A673 (cell line): ENCODE results near the gene ASIC2. TPM values are rescaled to one million over a fixed set of nuclear protein-coding genes. Genes with fewer than 3 reads are reported as not detected.

ENCODE experiments used
- BruUV-seq: library from RNA; stranded (reverse); fragments of 400-500 nt; replicated peaks from 2 replicates; lab custom pipeline; 2021; lab: Mats Ljungman, UMichigan
- CTCF ChIA-PET: fragments of 300-600 bp; sonication (Branson Sonifier 250); formaldehyde crosslinking; loops from one replicate; lab custom pipeline; 2022; ENCODE audit warnings: antibody characterized with exemption; lab: Charles Lee
- POLR2A ChIA-PET: fragments of 300-600 bp; sonication (Branson Sonifier 250); formaldehyde crosslinking; loops from one replicate; lab custom pipeline; 2022; ENCODE audit warnings: antibody characterized with exemption; ENCODE audit not compliant: low non-redundant PET; lab: Charles Lee
- DNase-seq: peaks from one replicate; pipeline ENCODE4 v3.0.0-alpha.2; 2015; ENCODE audit warnings: low spot score
- H3K27ac ChIP-seq: fragments of 200-600 bp; sonication (generic); 2 replicates; pipeline ENCODE4 v1.5.1; 2016; ENCODE audit warnings: mixed run types, low read depth, mild to moderate bottlenecking, mixed read lengths, antibody characterized with exemption, low read length; ENCODE audit not compliant: poor library complexity, severe bottlenecking
- H3K27me3 ChIP-seq: fragments of 200-600 bp; sonication (generic); replicated peaks from 2 replicates; pipeline ENCODE4 v1.6.1; 2017; ENCODE audit warnings: mixed run types, low read depth, mild to moderate bottlenecking, mixed read lengths, antibody characterized with exemption, low read length; ENCODE audit not compliant: insufficient read depth, poor library complexity
- H3K36me3 ChIP-seq: fragments of 200-600 bp; sonication (generic); 2 replicates; pipeline ENCODE4 v1.6.1; 2016; ENCODE audit warnings: mixed run types, mild to moderate bottlenecking, mixed read lengths, antibody characterized with exemption, low read length; ENCODE audit not compliant: insufficient read depth, poor library complexity, severe bottlenecking
- H3K4me1 ChIP-seq: fragments of 200-600 bp; sonication (generic); 2 replicates; pipeline ENCODE4 v1.6.1; 2017; ENCODE audit warnings: mixed run types, mild to moderate bottlenecking, mixed read lengths, antibody characterized with exemption, low read length; ENCODE audit not compliant: insufficient read depth, poor library complexity, severe bottlenecking
- H3K4me3 ChIP-seq: fragments of 200-600 bp; sonication (generic); 2 replicates; pipeline ENCODE4 v1.5.1; 2016; ENCODE audit warnings: low read depth, mixed run types, mild to moderate bottlenecking, mixed read lengths, low read length; ENCODE audit not compliant: poor library complexity, severe bottlenecking
- H3K9me3 ChIP-seq: fragments of 200-600 bp; sonication (generic); 2 replicates; pipeline ENCODE4 v1.6.1; 2016; ENCODE audit warnings: mixed run types, low read depth, mild to moderate bottlenecking, mixed read lengths, antibody characterized with exemption, low read length; ENCODE audit not compliant: poor library complexity, severe bottlenecking
- CTCF ChIP-seq: fragments of 300-800, 200-600 bp; sonication (generic); conservative IDR thresholded peaks from 2 replicates; pipeline ENCODE4 v1.5.1; 2017; ENCODE audit warnings: low read depth, mild to moderate bottlenecking, antibody characterized with exemption, low read length, moderate library complexity, mixed read lengths
- EZH2 ChIP-seq: fragments of 200-600 bp; sonication (generic); IDR thresholded peaks from 2 replicates; pipeline ENCODE4 v1.6.1; 2017; ENCODE audit warnings: borderline replicate concordance, low read depth, mild to moderate bottlenecking, mixed read lengths, antibody characterized with exemption, low read length; ENCODE audit not compliant: poor library complexity, severe bottlenecking
- intact Hi-C: fragments of 100-400 bp; cut with micrococcal nuclease; formaldehyde crosslinking; loops from one replicate; pipeline ENCODE4 v1.10.0; 2022; ENCODE audit not compliant: unreplicated experiment
- total RNA-seq: library from RNA; stranded (reverse); gene quantifications from 2 replicates; pipeline ENCODE4 v1.2.3, GENCODE V29; 2021

Gene ASIC2
- total RNA-seq, 1 experiment from 2014 or later, result 8.6 TPM

- ChIA-PET POLR2A (no interaction called here), CTCF (no interaction called here)
- BruUV-seq, result no TSS peak
Observed at GRCh38 chr17:33200587-33200986, 92.5 kb downstream of the ASIC2 start.

GRCh38 chr17:33199571-33200510 lies 93.3 kb downstream of the ASIC2 start:
- Histone ChIP-seq H3K36me3 (no peaks in the 10 kb centered on the region), H3K4me1 (peaks cover 26% of the 10 kb centered on the region), H3K4me3 (no peak overlapping the region), H3K27me3 (no peaks in the 10 kb centered on the region), H3K27ac (no peak overlapping the region), H3K9me3 (no peaks in the 10 kb centered on the region)
- peak; percentile 51 for DNase-seq
- POLR2A ChIA-PET, result no interaction called here
- BruUV-seq, result no TSS peak
- TF ChIP-seq EZH2, result no peak
- TF ChIP-seq CTCF, result no peak
- CTCF ChIA-PET, result no interaction called here
- intact Hi-C loops, result no loop called here

More at GRCh38 chr17:33200587-33200986, 92.5 kb downstream of the ASIC2 start:
- no peaks in the 10 kb centered on the region for H3K9me3 ChIP-seq
- DNase-seq, result peak; percentile 60
- intact Hi-C loops, result no loop called here
- no peaks in the 10 kb centered on the region for H3K27me3 ChIP-seq
- H3K27ac ChIP-seq, result no peak overlapping the region
- H3K4me1 ChIP-seq, result peaks cover 26% of the 10 kb centered on the region
- no peak for TF ChIP-seq EZH2
- TF ChIP-seq CTCF, result peak; percentile 38
- no peaks in the 10 kb centered on the region for H3K36me3 ChIP-seq
- H3K4me3 ChIP-seq, result no peak overlapping the region

- no peak for DNase-seq
- TF ChIP-seq CTCF (no peak), EZH2 (no peak)
- POLR2A ChIA-PET, result no interaction called here
- peaks cover 26% of the 10 kb centered on the region for H3K4me1 ChIP-seq
- CTCF ChIA-PET, result no interaction called here
- BruUV-seq, result no TSS peak
- H3K9me3 ChIP-seq, result no peaks in the 10 kb centered on the region
- no peaks in the 10 kb centered on the region for H3K36me3 ChIP-seq
- no peak overlapping the region for H3K4me3 ChIP-seq
- intact Hi-C loops, result no loop called here
- H3K27me3 ChIP-seq, result no peaks in the 10 kb centered on the region
- H3K27ac ChIP-seq, result no peak overlapping the region
Observed at GRCh38 chr17:33198954-33199353, 94.1 kb downstream of the ASIC2 start.
